NCI-H2107 treated with DMSO at 0.1 percent for 48 hours (cell line): ENCODE measurements around the gene ANTXRL.
"Not testable (repeated sequence)": the region's sequence is repeated elsewhere in the genome, so short reads cannot be mapped to it uniquely, and the experiment has no call there.

Source experiments
- DNase-seq: peaks from one replicate; lab custom pipeline; 2025; ENCODE audit not compliant: unreplicated experiment; lab: John Stamatoyannopoulos, UW

Gene ANTXRL

DNA sequence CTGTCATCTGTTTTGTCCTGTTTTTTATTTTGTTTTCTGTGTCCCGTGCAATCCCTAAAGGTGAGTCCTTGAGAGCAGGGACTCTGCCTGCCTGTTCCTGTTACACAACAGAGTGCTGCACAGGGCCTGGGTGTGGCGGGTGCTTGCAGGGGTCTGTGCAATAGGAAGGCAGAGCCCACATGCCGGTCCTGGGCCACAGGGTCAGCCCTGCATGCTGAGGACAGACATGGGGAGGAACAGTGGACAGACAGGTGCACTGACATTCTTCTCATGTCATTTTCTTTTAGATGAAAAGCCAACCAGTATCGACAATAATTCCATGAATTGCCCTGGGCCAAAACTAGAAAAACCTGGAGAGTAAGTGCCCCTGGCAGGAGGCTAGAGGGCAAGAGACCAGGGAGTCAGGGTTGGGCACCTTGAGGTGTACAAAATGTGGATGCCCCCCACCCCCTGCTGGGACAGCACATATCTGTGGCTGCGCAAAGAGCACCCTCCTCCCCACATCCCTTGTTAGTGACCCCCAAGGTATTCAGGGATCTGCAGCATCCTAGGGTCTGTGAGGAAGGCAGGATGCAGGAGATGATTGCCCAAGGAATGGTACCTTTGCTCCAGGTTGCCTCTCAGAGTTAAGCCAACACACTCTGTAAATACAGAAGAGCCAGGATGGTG, 19.9 kb downstream of the ANTXRL start:
- DNase-seq = no peak

DNA sequence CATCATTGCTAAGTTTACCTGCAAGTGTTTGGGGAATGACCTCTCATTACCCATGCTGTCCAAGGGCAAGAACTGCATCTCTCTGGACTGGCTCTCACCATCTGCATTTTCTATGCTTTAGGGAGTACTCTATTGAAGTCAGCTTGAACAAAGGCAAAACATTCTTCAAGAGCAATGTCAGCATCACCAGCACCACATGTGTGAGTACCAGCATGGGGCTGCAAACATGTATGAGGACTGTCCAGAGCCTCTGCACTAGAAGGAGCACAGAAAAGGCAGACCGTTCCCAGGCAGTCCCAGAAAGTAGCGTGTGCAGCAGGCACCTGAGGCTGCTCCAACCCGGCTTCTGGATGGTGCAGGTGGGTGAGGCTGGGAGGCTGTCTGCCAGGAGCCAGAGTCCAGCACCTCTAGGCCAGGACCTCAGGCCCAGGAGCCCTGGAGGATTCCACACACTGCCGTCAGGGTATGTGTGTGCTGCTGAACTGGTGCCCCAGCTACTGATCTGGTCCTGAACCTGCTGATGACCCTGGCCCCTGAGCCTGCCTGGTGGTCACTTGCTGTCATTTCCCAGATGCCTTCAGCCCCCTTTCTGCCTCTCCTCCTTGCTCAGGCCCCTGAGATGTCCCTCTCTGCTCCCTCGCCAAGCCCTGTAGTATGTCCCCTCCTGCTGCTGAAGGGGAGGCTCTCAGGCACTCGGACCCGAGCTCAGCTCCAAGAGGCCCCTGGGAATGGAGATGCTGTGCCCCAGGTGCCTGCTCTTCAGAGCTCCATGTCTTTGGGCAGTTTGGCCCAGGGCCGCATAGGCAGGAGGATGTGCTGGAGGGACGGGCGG, 20.7 kb downstream of the ANTXRL start:
- no peak for DNase-seq

DNA sequence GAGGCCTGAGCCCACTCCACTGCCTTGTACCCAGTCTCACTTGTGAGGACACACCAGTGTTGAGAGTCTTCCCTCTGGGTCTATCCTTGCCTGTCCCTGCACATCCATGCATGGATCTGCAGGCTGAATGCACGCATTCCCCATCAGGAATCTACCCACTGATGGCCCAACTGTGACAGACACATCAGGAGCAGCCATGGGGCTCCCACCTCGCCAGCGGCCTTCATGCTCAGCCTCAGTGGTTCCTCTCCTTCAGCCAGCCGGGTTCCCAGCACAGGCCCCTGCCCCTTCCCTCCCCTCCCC, 21.3 kb downstream of the ANTXRL start:
- no peak for DNase-seq

DNA sequence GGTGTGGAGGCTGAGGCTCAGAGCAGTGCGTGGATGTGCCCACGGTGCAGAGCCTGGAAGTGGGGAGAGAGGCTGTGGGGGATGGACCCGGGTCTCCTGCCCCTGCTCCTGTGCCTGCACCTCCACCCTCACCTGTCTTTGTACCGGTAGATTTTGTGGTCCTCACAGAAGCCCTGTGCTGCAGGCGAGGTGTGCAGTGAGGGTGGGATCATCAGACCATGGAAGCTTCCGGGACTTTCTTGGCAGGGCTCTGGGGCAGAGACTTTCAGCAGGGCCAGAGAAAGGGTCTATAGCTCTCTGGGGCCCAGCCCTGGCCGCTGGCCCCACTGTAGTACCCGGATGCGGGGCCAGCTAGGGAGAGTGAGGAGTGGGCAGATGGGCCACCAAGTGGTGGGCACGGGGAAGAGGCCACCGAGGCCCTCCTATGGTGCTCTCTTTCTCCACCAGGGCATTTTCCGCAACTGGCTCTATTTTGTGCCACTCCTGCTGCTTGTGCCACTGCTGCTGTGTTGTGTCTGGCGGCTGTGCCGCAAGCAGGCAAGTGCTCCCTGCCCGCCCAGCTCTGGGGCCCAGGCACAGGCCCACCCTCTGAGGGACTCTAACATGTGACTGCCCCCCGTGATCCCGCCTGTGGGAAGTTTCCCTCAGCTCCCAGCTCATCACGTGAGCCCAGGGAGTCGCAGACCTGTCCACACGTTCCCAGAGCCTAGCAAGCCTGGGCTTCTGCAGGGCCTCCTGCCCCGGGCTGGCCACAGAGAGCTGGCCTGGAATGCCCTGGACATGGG, 22.1 kb downstream of the ANTXRL start:
- no peak for DNase-seq

DNA sequence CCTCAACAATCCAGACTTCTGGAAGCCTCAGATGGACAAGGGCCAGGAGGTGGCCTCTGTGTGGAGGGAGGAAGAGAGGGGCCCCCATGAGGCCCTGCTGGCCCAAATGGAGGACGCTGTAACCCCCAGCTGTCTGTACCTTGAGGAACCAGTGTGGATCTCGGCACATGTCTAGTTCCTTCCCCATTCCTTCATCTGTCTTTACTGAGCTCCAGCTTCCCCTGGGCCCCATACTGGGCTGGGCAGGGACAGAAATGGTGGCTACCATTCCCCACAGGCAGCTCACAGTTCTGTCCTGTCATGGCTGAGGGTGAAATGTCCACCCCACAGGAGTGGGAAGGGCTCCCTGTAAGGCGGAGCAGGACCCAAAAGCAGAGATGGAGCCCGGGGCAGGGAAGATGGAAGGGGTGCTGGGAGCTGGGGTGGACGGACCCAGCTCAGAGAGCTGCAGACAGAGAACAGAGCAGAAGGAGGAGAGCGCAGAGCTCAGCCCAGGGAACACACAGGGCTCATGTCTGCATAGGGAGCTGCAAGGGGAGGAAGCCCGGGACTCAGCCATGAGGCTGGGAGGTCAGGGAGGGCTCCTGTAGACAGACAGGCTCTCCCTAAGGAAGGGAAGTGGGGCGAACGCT, 22.8 kb downstream of the ANTXRL start:
- no peak for DNase-seq

DNA sequence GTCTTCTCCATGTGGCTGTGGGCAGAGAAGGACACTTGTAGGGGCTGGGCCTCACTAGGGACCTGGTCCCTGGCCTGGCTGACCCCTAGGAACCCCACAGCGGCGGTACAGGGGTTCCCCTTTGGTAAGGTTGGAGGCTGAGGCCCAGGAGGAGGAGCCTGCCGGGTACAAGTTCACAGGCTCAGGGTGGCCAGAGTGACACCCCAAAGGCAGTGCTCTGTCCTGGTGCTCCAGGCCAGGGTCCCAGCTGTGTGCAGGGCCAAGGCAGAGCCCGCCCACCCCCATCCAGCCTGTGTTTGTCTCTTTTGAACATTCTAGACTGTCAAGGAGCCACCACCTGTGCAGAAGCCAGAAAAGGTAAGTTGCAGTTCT, 23.3 kb downstream of the ANTXRL start:
- no peak for DNase-seq

DNA sequence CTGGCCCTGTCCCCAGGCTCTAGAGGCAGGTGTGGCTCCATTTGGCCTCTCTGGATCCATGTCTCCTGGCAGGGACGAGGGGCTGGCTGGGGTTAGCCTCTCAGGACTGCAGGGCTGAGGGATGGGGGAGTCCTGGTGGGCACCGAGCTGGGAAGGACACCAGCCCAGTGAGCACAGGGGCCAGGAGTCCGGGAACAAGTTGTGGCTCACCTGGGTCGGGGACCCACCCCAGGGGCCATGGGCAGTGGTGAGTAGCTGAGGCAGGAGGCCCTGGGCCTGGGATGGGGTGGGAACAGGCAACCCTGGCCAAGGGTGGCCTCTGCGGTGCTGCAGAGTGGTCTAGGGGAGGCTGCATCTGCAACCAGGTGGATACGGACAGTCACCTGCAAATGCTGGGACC, 24.1 kb downstream of the ANTXRL start:
- DNase-seq = no peak

DNA sequence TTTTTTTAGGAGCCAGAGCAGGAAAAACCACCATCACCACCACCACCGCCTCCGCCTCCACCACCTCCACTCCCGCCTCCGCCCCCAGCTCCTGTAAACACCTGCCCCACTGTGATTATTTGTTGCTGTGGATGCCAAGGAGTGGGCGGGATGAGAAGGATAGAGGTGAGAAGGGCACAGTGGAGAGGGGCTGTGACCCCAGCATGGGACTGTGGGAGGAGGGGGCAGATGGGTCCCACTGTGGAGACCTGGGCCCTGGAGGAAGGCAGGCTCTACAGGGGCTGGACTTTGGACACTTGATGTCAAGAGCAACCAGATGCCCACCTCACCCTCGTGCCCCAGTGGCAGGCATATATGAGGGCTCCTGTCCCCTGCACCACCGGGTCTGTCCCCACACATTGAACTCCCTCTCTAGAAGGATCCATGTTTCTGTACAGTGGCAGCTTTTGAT, 24.7 kb downstream of the ANTXRL start:
- no peak for DNase-seq

DNA sequence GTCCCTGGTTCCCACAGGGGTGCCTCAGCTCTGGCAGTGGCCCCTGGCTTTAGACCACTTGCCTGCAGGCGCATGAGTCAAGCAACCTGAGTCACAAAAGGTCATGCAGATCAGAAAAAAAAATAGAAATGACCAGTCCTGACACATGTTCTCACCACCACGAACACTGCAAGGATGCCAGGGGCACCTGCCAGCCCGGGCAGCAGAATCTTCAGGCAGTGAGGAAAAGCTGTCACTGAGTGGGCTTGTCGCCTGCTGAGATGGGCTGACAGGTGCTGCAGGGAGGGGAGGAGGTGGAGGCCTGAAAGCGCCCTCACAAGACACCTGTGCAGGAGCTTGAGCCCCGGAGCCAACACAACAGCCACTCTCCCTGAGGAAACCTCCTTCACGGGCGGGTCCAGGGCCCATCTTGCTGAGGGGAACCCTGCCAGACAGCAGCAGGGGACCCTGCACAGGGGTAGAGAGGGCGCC, 25.2 kb downstream of the ANTXRL start:
- DNase-seq = not testable (repeated sequence)

DNA sequence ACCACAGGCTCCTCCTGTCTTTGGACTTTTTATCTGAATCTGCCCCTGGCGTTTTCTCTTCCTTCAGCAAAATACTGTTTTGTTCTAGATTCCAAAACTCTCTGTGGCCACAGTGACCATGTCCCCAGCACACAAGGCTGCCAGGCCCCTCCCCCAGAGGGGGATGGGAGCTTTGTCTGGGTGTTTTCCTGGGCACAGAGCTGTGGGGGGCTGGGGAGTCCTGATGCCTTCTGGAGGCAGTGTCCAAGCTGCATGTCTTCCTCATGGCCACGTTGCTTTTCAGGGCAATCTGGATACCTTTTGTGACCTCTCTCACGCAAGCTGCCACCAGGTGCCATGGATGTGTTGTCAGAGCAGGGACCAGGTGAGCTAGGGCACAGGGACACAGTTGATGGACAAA, 26.2 kb downstream of the ANTXRL start:
- DNase-seq = no peak

DNA sequence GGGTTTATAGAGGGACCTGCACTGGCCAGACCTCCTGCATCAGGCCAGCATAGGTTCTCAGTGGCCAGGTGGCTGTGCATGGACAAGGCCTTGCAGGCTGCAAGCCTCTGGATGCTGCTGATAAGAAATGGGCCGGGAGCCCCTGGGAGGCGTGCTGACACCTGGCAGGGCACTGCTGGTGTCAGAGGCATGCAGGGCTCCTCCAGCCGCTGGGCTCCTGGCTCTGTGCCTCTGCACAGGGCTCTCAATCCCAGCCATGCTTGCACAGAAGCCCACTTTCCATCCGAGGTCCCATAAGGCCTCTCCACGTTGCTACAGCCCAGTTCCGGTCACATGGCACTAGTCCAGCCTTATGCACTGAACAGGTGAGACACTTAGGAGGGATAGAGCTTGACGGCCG, 27.3 kb downstream of the ANTXRL start:
- DNase-seq = no peak

DNA sequence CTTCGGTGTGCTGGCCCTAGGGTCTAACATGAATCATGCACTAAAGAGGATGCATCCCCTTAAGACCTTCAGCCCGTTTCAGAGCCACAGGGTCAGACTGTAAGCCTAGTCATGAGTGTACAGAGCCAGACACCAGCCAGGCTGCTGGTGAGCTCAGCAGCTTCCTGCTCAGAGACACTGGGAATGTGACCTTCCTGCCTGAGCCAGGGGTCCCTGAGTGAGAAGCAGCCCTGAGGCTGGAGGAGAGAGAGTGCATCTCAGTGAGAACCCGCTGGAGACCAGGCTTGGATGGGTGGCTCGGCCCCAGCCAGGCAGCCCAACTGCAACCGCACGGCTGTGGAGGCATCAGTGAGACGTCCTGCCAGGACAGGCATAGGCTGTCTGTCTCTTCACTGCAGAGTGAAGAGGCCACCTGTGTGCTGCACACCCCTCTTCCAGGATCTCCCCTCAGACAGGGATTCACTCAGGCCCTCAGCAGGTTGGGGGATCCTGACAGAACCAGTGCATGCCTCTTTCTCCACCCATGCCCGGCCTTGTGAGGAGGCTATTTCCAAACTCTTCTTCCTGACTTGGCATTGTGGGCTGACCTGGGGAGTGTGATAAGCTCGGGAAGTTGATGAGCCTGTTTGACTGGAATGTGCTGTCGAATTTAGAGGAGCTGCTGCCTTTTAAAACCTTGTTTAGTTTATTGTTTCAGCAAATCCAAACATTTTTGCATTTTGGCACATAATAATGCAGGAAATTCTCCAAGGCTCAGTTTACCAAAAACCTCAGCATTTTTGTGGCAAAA, 28.5 kb downstream of the ANTXRL start:
- DNase-seq = not testable (repeated sequence)

DNA sequence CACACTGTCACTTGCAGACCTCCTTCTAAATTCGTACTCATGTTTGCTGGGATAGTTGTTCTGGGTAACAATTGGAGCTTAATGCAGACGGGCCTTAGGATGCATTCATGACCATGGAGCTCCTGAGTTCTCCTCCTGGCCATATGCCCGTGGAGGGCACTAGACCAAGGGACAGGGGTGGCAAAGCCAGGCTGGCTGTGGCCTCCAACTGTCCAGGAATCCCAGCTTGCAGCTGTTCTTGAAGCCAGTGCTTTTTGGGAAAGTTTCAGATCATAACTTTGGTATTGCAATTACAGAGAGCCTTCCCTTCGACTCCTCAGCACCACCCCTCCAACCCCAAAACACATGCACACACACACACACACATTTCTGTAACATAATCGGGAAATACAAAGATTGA, 30.6 kb downstream of the ANTXRL start:
- DNase-seq = no peak

DNA sequence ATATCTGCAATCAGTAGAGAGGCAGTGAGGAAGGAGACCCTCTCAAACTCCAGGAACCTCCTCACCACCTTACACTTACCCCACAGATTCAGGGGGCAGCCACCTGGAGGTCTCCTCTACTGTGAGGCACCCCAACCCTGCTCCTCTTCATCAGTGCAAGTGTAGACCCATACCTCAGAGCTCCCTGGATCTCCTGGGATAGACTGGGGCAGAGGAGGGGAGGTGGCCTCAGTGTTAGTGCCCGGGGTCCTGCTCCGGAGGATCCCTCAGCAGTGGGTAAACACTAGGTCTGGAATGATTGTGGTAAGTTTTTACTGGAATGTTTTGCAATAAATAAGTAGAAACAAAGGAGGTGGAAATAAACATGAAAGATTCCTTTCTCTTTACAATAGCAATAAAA, 31.1 kb downstream of the ANTXRL start:
- no peak for DNase-seq

DNA sequence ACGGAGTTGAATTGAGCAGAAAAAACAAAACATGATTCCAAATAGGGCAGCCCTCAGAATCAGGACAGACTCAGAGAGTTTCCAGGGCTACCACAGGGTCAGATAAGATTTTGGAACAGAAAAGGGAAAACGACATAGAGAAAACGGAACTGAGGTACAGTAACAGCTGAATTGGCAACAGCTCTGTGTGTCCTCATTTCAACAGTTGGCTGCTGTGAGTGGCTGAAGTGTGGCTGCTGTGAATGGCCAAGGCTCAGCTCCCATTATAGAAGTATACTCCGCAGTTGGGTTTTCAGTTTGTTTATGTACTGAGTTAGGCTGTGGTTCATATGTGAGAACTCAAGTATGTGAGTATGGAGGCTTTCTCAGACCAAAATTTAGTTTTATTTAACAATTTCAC, 32.0 kb downstream of the ANTXRL start:
- DNase-seq = no peak

DNA sequence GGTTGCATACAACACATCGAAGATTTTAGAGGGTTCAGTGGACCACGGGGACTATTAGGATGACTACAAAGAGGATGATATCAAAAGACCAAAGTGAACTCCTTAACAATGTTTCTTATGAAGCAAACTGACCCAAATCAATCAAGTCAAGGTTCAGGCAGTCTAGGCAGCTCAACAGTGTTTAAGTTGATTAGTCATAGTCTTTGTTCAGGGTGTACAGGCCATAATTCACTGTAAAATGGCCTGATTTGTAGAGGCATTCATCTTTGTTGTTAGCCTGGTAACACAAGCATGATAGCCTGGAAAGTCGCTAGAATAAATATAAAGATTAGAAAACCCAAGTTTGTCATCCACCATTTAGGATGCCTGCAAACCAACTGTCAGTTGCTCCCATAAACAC, 32.6 kb downstream of the ANTXRL start:
- DNase-seq = no peak

DNA sequence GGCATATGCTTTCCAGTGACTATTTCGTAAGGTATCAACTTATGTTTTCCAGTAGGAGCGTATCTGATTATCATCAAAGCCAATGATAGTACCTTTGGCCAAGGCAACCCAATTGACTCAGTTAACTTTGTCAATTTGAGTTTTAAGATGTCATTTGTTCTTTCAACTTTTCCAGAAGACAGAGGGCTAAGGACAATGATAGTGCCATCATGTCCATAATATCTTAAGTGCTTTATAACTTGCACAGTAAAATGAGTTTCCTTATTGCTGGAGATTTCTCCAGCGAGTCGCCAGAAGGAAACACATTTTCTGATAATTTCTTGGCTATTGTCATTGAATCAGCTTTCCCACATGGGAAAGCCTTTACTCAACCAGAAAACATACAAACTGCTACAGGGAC, 35.0 kb downstream of the ANTXRL start:
- DNase-seq = no peak

DNA sequence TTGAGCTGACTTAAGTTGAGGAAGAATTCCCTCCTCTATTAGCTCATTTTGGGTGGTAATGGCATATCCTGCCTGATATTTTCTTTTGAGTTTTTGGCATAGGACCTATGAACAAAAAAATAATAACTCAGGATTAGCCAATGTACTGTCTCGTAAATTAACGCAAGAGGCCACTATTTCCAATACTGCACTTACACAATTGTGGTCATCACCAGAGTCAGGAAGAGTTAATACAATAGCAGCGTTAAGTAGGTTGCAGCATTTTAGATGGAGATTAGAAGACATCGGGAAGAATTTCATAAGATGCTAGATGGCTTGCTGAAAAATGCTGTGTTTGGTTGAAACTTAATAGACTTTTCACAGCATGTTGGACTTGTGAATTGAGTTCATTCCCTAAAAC, 36.4 kb downstream of the ANTXRL start:
- no peak for DNase-seq

DNA sequence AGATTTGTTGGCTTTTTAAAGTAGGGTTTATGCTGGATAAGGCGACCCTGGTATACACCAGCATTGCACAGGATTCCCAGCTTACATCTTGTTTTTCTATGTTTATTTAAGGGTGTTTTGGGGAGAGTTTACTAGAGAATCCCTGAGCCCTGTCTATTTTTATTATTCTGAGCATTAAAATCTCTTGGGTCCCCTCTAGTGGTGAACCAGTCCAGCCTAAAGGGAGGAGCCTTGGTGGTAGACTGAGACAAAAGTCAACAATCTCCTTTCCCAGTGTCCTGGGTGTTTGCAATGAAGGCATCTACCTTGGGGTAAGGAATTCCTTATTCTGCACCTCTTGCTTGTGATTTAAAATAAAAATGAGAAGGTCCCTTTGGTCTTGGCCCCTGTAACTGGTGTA, 38.2 kb downstream of the ANTXRL start:
- DNase-seq = no peak

DNA sequence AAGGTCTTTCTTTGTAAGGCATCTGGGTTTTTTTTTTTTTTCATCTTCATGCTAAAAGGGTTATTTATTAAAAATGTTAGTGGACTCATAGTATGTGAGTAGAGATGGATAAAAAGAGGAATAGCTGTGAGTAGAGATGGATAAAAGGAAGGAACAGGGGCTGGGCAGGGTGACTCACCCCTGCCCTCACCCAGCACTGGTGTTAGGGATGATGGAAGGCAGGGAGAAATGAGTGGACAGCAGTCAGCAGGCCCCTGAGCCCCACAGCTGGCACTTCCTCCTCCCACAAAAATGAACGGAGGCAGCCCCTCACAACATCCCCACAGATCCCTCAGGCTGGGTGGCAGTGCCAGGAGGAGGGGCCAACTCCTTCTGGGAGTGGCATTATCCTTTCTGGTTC, 39.3 kb downstream of the ANTXRL start:
- no peak for DNase-seq

DNA sequence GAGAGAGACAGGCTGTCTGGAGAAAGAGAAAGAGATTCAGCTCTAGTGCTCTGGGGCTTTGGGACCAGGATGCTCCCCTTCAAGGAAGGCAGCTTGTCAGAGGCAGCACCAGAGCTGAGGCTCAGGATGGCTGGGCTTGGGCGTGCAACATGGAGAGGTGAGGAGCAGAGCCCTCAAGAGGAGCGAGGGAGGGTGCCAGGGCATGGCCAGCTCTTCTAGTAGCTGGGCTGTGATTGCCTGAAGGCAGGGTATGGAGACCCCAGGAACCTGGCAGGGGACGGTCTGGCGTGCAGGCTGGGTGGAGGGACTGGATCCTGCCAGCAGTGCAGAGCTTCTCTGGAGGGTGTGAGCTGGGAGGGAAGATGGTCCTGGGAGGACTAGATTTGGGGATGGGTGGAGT, 40.2 kb downstream of the ANTXRL start:
- no peak for DNase-seq
